ENCODE measurements around the gene HOXA9.

Gene HOXA9

GRCh38 chr7:27187475-27188385 lies 22.4 kb upstream of the HOXA9 start:
- DNase-seq: no peak

GRCh38 chr7:27186668-27187474 lies 21.5 kb upstream of the HOXA9 start:
- no peak for DNase-seq

GRCh38 chr7:27185854-27186667 lies 20.7 kb upstream of the HOXA9 start:
- DNase-seq: no peak

- DNase-seq: peak; percentile 52
Measured at GRCh38 chr7:27185013-27185853, 19.9 kb upstream of the HOXA9 start, which contains the start of gene HOXA11. TSS of gene HOXA11 (minus strand) at chr7:27185232. CDS start at chr7:27185144, 88 bp downstream.

GRCh38 chr7:27184337-27185012 lies 19.1 kb upstream of the HOXA9 start:
- peak; percentile 75 for DNase-seq

GRCh38 chr7:27183682-27184336 lies 18.5 kb upstream of the HOXA9 start:
- peak; percentile 63 for DNase-seq

- no peak for DNase-seq
Measured at GRCh38 chr7:27182861-27183681, 17.7 kb upstream of the HOXA9 start.

GRCh38 chr7:27182285-27182841 lies 17.0 kb upstream of the HOXA9 start:
- no peak for DNase-seq

GRCh38 chr7:27181795-27182275 lies 16.5 kb upstream of the HOXA9 start:
- DNase-seq: no peak

GRCh38 chr7:27180431-27181420 lies 15.4 kb upstream of the HOXA9 start:
- DNase-seq: no peak

GRCh38 chr7:27179503-27180430 lies 14.4 kb upstream of the HOXA9 start:
- peak; percentile 88 for DNase-seq

GRCh38 chr7:27179030-27179429 lies 13.7 kb upstream of the HOXA9 start:
- no peak for DNase-seq

GRCh38 chr7:27178366-27178765 lies 13.0 kb upstream of the HOXA9 start:
- DNase-seq: no peak

- DNase-seq: no peak
Measured at GRCh38 chr7:27177795-27178320, 12.5 kb upstream of the HOXA9 start.

- DNase-seq: no peak
Measured at GRCh38 chr7:27176962-27177794, 11.8 kb upstream of the HOXA9 start.

- no peak for DNase-seq
Measured at GRCh38 chr7:27176524-27176845, 11.1 kb upstream of the HOXA9 start.

Data from hematopoietic multipotent progenitor cell treated with erythropoietin and hydrocortisone succinate and interleukin-3 and kit ligand, for 4 days (in vitro differentiated cells).